ENCODE measurements around the gene NANOS3. TPM values are rescaled to one million over a fixed set of nuclear protein-coding genes. Genes with fewer than 3 reads are reported as not detected.
"Not testable (repeated sequence)": the region's sequence is repeated elsewhere in the genome, so short reads cannot be mapped to it uniquely, and the experiment has no call there.

Gene NANOS3
- total and polyA plus RNA-seq, 2 of the 13 experiments (the other 11 are each of a cell fraction or from before 2014, with no cell fraction given): 0.21 TPM; not detected in 1

GRCh38 chr19:13920940-13921747 is 44.2 kb downstream of the NANOS3 start (continued):
- TF ChIP-seq GABPB1 (CRISPR knock-in tag; IDR thresholded peaks at IDR 0.05): peak; percentile 82
- peak; percentile 29; the same call in 1 of the 2 replicates for TF ChIP-seq GABPA (IDR thresholded peaks at IDR 0.05; ENCODE audit: low read depth, low read length)
- TF ChIP-seq GABPA (CRISPR knock-in tag; IDR thresholded peaks at IDR 0.05; ENCODE audit: low read depth): peak; percentile 87
- peak; percentile 100 for TF ChIP-seq ZNF12 (CRISPR knock-in tag; IDR thresholded peaks at IDR 0.05)

- H2AFZ ChIP-seq (ENCODE audit: low read length); in situ Hi-C loops (cut with HindIII; ENCODE audit: extremely low pct_ligation_motif_present, low pct_unique_long_range_greater_than_20kb); FAIRE-seq; ATAC-seq; H3K9me3 ChIP-seq (ENCODE audit: low read length); H3K4me1 ChIP-seq (ENCODE audit: insufficient read depth, low read length); intact Hi-C loops (cut with micrococcal nuclease; ENCODE audit: unreplicated experiment); DNase-seq (ENCODE audit: low spot score); H3K9ac ChIP-seq (ENCODE audit: insufficient read depth, low read depth, low read length); H3K4me3 ChIP-seq (replicated peaks in 1 of 3; ENCODE audit: insufficient read depth in 1 of 3, low read depth in 2 of 3, low read length in 3 of 3); H3K27ac ChIP-seq (ENCODE audit: extremely low read length, insufficient read depth, low read length); H4K20me1 ChIP-seq (ENCODE audit: insufficient read depth, low read length); BruUV-seq (replicated peaks); POLR2A ChIA-PET; H3K4me2 ChIP-seq (ENCODE audit: low read depth, low read length); H3K79me2 ChIP-seq (ENCODE audit: insufficient read depth, low read length); CTCF ChIA-PET (ENCODE audit: low intra/inter-chr PET ratio, low total read pairs); H3K27me3 ChIP-seq (ENCODE audit: control insufficient read depth in 1 of 2, insufficient read depth in 2 of 2, low read length in 2 of 2): not testable (repeated sequence)
- H3K36me3 ChIP-seq (replicated peaks in 1 of 2; ENCODE audit: control insufficient read depth in 1 of 2, insufficient read depth in 2 of 2, low read length in 2 of 2): peaks cover 10 to 49% of the 10 kb centered on the region in 2 experiments; a peak in 3 of 5 replicates
- peak; percentile 37; the same call in 1 of the 2 replicates for TF ChIP-seq ZMYM3 (CRISPR knock-in tag; IDR thresholded peaks at IDR 0.05)
- 97% methylated on average over 6 of the region's 6 CpGs for WGBS (ENCODE audit: low lambda C conversion rate)
Observed at GRCh38 chr19:13922118-13922517, 45.2 kb downstream of the NANOS3 start.

All from HepG2 (cell line).